Large intestine (tissue), 3 donors: ENCODE measurements around the gene CFD. TPM values are rescaled to one million over a fixed set of nuclear protein-coding genes. Genes with fewer than 3 reads are reported as not detected.
"Not testable (repeated sequence)": the region's sequence is repeated elsewhere in the genome, so short reads cannot be mapped to it uniquely, and the experiment has no call there.

Source experiments
- DNase-seq, 2 donors: peaks; one replicate each; pipeline versions ENCODE4 v3.0.0 to v3.0.0-alpha.2; 2013
- H3K27ac ChIP-seq: one replicate; pipeline ENCODE4 v1.5.1; 2013; ENCODE audit warnings: low read length
- H3K27me3 ChIP-seq: 2 replicates; pipeline ENCODE4 v1.6.1; 2013; ENCODE audit warnings: low read length; ENCODE audit not compliant: control insufficient read depth, insufficient read depth
- H3K36me3 ChIP-seq: 2 replicates; pipeline ENCODE4 v1.6.1; 2013; ENCODE audit warnings: low read length; ENCODE audit not compliant: control insufficient read depth, insufficient read depth
- H3K4me1 ChIP-seq: one replicate; pipeline ENCODE4 v1.6.1; 2013; ENCODE audit warnings: low read length; ENCODE audit not compliant: control insufficient read depth, insufficient read depth
- H3K4me3 ChIP-seq: one replicate; pipeline ENCODE4 v1.5.1; 2013; ENCODE audit warnings: low read length
- H3K9me3 ChIP-seq: one replicate; pipeline ENCODE4 v1.6.1; 2013; ENCODE audit warnings: mild to moderate bottlenecking, low read depth, low read length, moderate library complexity; ENCODE audit not compliant: control insufficient read depth
- WGBS: methylation state at CpG from one replicate; pipeline ENCODE4 v1.1.5; 2013; ENCODE audit warnings: low lambda C conversion rate; ENCODE audit not compliant: insufficient coverage; 5-methylcytosine and 5-hydroxymethylcytosine counted together
- polyA plus RNA-seq: library from polyadenylated mRNA; unstranded; fragments of 120-200 nt; gene quantifications from one replicate; pipeline ENCODE4 v1.2.1, GENCODE V29; 2013

Gene CFD
- polyA plus RNA-seq, 1 donor: 6.1 TPM

DNA sequence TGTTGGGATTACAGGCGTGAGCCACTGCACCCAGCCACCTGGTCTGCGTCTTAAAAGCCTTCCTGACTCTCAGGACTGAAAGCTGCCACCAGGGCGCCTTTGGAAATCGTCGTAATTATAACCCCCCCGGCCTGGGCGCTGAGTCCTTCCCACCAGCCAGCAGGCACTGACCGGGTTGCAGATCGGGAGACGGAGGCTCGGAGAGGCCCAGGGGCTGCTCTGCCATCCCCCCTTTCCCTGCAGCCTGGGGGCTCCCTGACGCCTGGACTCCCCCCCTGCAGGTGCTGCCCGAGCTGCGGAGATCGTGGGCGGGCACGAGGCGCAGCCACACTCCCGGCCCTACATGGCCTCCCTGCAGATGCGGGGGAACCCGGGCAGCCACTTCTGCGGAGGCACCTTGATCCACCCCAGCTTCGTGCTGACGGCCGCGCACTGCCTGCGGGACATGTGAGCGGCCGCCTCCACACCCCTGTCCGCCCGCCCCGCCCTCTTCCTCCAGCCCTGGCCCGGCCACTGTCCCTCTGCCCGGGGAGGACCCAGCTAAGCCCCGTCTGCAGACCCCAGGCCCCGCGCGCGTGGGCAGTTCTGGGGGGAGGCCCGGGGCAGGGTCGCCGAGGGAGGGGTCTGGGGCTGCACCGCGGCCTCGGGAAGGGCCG is 16.2 kb upstream of the CFD start:
- no CpG with 5 or more reads among the region's 46 CpGs for WGBS
- peaks cover 57% of the 10 kb centered on the region for H3K27me3 ChIP-seq
- no peaks in the 10 kb centered on the region for H3K36me3 ChIP-seq
- H3K4me1 ChIP-seq: peaks cover 5% of the 10 kb centered on the region
- H3K9me3 ChIP-seq: peaks cover 11% of the 10 kb centered on the region
- no peak overlapping the region for H3K4me3 ChIP-seq
- peak in 1 of 2 donors; percentile 15 for DNase-seq
- no peak overlapping the region for H3K27ac ChIP-seq

DNA sequence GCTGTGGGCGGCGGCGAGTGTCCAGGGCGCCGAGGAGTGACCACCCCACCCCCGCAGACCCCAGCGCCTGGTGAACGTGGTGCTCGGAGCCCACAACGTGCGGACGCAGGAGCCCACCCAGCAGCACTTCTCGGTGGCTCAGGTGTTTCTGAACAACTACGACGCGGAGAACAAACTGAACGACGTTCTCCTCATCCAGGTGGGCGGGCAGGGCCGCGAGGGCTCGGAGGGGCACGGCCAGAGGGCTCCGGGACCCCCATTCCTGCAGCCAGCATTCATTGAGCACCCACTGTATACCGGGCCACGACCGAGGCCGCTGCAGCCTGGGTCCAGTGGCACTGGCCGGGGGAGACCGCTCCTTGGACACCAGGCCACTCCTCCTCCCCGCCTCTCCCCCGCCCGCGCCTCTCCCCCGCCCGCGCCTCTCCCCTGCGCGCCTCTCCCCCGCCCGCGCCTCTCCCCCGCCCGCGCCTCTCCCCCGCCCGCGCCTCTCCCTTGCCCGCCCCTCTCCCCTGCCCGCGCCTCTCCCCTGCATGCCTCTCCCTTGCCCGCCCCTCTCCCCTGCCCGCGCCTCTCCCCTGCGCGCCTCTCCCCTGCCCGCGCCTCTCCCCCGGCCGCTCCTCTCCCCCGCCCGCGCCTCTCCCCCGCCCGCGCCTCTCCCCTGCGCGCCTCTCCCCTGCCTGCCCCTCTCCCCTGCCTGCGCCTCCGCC is 15.5 kb upstream of the CFD start:
- peaks cover 5% of the 10 kb centered on the region for H3K4me1 ChIP-seq
- no peak for DNase-seq
- peaks cover 11% of the 10 kb centered on the region for H3K9me3 ChIP-seq
- no peak overlapping the region for H3K27ac ChIP-seq
- no CpG with 5 or more reads among the region's 70 CpGs for WGBS
- H3K36me3 ChIP-seq: no peaks in the 10 kb centered on the region
- no peak overlapping the region for H3K4me3 ChIP-seq
- H3K27me3 ChIP-seq: peaks cover 59% of the 10 kb centered on the region

DNA sequence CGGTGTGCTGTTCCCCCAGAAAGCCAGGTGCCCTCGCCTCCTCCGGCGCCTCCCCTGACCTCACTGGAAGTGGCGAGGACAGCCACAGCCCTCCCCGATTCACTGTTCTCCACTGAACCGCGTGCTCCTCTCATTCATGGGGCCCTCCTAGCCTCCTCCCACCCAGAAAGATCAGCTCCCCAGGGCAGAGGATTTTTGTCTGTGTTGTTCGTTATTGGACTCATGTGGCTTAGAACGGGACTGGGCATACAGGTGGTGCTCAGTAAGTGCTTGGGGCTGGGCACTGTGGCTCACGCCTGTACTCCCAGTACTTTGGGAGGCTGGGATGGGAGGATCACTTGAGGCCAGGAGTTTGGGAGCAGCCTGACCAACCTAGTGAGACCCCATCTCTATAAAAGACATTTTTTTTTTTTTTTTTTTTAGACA is 14.9 kb upstream of the CFD start:
- H3K36me3 ChIP-seq: no peaks in the 10 kb centered on the region
- H3K27me3 ChIP-seq: peaks cover 64% of the 10 kb centered on the region
- H3K4me3 ChIP-seq: no peak overlapping the region
- no peak overlapping the region for H3K27ac ChIP-seq
- peaks cover 11% of the 10 kb centered on the region for H3K9me3 ChIP-seq
- WGBS: no CpG with 5 or more reads among the region's 11 CpGs
- H3K4me1 ChIP-seq: peaks cover 5% of the 10 kb centered on the region
- DNase-seq: no peak

DNA sequence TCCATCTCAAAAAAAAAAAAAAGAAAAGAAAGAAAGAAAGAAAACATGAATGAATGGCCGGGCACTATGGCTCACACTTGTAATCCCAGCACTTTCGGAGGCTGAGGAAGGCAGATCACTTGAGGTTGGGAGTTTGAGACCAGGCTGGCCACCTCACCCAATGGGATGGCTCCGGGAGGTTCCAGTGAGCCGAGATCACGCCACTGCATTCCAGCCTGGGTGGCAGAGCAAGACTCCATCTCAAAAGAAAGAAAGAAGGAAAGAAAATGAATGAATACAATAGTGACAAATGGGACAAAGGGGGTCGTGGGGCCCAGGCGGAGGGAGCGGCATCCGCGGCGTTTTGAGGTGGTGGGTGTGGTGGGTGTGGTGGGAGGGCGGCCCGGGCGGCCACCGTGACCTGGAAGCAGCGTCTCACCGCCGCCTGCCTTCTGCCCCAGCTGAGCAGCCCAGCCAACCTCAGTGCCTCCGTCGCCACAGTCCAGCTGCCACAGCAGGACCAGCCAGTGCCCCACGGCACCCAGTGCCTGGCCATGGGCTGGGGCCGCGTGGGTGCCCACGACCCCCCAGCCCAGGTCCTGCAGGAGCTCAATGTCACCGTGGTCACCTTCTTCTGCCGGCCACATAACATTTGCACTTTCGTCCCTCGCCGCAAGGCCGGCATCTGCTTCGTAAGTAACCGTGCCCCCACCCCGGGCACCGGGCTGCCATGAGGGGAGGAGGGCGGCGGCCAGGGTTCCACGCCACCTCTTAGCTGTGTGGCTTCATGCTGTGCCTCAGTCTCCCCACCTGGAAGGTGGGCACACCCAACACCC is 13.6 kb upstream of the CFD start:
- Histone ChIP-seq H3K27me3 (peaks cover 69% of the 10 kb centered on the region), H3K4me1 (peaks cover 10% of the 10 kb centered on the region)
- 45% methylated on average over 4 of the region's 37 CpGs for WGBS

DNA sequence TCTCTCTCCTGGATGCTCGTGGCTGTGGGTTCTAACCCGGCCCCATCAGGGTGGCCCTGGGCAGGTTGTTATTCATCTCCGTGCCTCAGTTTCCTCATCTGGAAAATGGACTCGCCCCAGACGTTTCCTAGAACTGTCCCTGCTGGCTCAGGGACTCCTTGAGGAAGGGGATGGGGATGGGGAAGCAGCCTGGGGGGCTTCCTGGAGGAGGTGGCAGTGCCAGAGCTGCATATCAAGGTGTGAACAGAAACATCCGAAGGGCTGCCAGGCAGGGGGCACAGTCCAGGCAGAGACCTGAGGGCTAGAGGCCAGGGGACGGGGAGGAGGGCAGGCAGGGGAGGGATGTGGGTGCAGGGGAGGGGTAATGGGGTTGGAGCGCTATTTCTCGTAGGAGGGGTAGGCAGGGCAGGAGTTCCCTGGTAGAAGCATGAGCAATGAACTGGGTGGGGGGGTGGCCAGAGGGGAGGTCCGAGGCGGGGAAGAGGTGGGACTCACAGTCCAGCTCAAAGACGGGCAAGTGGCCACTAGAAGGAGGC is 11.0 kb upstream of the CFD start:
- no peak for DNase-seq
- peaks cover 9% of the 10 kb centered on the region for H3K4me1 ChIP-seq
- WGBS: no CpG with 5 or more reads among the region's 12 CpGs
- no peak overlapping the region for H3K27ac ChIP-seq
- H3K36me3 ChIP-seq: no peaks in the 10 kb centered on the region
- H3K4me3 ChIP-seq: no peak overlapping the region
- H3K9me3 ChIP-seq: peaks cover 12% of the 10 kb centered on the region
- H3K27me3 ChIP-seq: peaks cover 73% of the 10 kb centered on the region

More for the DNA sequence above, 13.6 kb upstream of the CFD start:
- peaks cover 11% of the 10 kb centered on the region for H3K9me3 ChIP-seq
- no peak for DNase-seq
- no peaks in the 10 kb centered on the region for H3K36me3 ChIP-seq
- no peak overlapping the region for H3K27ac ChIP-seq
- no peak overlapping the region for H3K4me3 ChIP-seq

DNA sequence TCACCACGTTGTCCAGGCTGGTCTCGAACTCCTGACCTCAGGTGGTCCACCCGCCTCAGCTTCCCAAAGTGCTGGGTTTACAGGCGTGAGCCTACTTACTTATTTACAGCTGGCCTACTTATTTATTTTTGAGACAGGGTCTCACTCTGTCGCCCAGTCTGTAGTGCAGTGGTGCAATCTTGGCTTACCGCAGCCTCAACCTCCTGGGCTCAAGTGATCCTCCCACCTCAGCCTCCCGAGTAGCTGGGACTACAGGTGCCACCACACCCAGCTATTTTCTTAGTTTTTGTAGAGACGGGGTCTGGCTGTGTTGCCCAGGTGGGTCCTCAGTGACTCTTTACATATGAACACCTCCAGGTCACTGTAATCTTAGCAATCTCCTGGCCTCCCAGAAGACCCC is 10.3 kb upstream of the CFD start:
- H3K4me3 ChIP-seq, DNase-seq, H3K4me1 ChIP-seq, H3K36me3 ChIP-seq, H3K9me3 ChIP-seq, H3K27ac ChIP-seq: not testable (repeated sequence)
- WGBS: no CpG with 5 or more reads among the region's 8 CpGs
- H3K27me3 ChIP-seq: peaks cover 72% of the 10 kb centered on the region

DNA sequence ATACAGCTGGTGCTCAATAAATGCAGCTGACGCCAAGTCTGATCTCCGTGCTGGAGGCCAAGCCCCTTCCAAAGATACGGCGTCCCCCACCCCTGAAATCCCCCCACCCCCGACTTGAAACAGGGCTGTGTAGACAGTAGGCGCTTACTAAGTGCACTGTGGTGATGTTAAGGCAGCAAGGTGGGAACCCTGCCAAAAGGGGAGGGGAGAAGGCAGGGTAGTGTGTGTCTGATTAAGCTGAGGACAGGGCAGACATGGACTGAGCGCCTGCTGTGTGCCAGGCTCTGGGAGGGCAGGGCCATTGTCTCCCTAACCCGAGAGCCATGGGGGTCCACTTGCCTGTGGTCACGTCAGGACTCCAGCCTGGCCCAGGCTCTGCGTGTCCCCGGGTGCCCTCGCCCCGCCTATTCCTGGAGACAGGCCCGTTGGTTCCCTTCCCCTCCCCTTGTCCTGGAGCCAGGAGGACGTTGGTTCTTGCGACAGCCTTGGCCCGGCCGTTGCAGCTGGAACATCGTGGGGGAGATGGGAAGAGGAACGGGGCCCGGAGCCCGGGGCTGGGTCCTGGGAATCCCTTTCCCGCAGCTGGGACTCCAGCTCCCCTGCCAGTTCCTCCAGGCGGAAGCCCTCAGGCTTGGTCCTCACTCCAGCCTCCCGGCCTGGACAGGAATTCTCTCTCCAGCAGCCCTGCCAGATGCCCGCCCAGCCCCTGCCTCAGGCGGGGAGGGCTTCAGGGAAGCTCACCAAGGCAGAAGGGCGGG is 9.1 kb upstream of the CFD start:
- Histone ChIP-seq H3K4me1 (peaks cover 8% of the 10 kb centered on the region), H3K36me3 (no peaks in the 10 kb centered on the region), H3K9me3 (peaks cover 9% of the 10 kb centered on the region), H3K27ac (peak overlapping the region; percentile 52), H3K27me3 (peaks cover 66% of the 10 kb centered on the region), H3K4me3 (no peak overlapping the region)
- no CpG with 5 or more reads among the region's 28 CpGs for WGBS
- peak; percentile 67 for DNase-seq

DNA sequence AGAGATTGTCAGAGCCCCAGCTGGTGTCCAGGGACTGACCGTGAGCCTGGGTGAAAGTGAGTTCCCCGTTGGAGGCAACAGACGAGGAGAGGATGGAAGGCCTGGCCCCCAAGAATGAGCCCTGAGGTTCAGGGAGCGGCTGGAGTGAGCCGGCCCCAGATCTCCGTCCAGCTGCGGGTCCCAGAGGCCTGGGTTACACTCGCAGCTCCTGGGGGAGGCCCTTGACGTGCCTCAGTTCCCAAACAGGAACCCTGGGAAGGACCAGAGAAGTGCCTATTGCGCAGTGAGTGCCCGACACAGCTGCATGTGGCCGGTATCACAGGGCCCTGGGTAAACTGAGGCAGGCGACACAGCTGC is 8.5 kb upstream of the CFD start:
- Histone ChIP-seq H3K4me1 (peaks cover 8% of the 10 kb centered on the region), H3K36me3 (no peaks in the 10 kb centered on the region), H3K27me3 (peaks cover 63% of the 10 kb centered on the region), H3K4me3 (no peak overlapping the region), H3K27ac (peak overlapping the region; percentile 52), H3K9me3 (peaks cover 10% of the 10 kb centered on the region)
- WGBS: no CpG with 5 or more reads among the region's 13 CpGs
- no peak for DNase-seq

DNA sequence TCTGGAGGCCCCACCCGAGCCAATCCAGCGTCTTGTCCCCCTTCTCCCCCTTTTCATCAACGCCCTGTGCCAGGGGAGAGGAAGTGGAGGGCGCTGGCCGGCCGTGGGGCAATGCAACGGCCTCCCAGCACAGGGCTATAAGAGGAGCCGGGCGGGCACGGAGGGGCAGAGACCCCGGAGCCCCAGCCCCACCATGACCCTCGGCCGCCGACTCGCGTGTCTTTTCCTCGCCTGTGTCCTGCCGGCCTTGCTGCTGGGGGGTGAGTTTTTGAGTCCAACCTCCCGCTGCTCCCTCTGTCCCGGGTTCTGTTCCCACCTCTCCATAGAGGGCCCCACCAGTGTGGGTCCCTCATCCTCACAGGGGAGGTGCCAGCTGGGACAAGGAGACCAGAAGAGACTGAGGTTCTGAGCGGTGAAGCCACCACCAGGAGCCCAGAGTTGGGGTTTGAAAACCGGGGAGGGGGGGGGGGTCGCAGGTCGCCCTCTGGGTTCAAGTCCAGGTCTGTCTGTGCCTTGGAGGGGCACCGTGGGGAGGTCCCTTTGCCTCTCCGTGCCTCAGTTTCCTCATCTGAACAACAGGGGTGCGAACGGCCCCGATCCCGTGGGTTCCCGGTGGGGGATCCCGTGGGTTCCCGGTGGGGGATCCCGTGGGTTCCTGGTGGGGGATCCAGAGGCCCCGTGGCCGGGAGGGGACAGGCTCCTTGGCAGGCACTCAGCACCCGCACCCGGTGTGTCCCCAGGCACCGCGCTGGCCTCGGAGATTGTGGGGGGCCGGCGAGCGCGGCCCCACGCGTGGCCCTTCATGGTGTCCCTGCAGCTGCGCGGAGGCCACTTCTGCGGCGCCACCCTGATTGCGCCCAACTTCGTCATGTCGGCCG is 7.1 kb upstream of the CFD start, which contains the start of gene ELANE:
Gene ELANE, plus strand, starts transcription at position 168 of the 878 bp plus-strand sequence. Its CDS starts 26 bp downstream, at position 194.
- no peaks in the 10 kb centered on the region for H3K36me3 ChIP-seq
- no peak within 1 kb of the TSS for H3K4me3 ChIP-seq
- peaks cover 49% of the 10 kb centered on the region for H3K27me3 ChIP-seq
- peak in 1 of 2 donors; percentile 1 for DNase-seq
- H3K4me1 ChIP-seq: peaks cover 8% of the 10 kb centered on the region
- WGBS: no CpG with 5 or more reads among the region's 55 CpGs
- no peak within 1 kb of the TSS for H3K27ac ChIP-seq
- peaks cover 10% of the 10 kb centered on the region for H3K9me3 ChIP-seq
